D341Med (cell line): ENCODE results near the gene VSNL1.
"Not testable (repeated sequence)": the region's sequence is repeated elsewhere in the genome, so short reads cannot be mapped to it uniquely, and the experiment has no call there.

Source experiments
- DNase-seq: peaks from one replicate; pipeline ENCODE4 v3.0.0; 2012; ENCODE audit warnings: low spot score

Gene VSNL1

GRCh38 chr2:17542471-17542870, 2.0 kb downstream of the VSNL1 start:
- no peak for DNase-seq

GRCh38 chr2:17543131-17543660, 2.7 kb downstream of the VSNL1 start:
- DNase-seq, result no peak

- DNase-seq, result no peak
Observed at GRCh38 chr2:17543848-17544247, 3.4 kb downstream of the VSNL1 start.

- DNase-seq, result no peak
Observed at GRCh38 chr2:17544256-17544655, 3.8 kb downstream of the VSNL1 start.

- no peak for DNase-seq
Observed at GRCh38 chr2:17545680-17546613, 5.5 kb downstream of the VSNL1 start.

- no peak for DNase-seq
Observed at GRCh38 chr2:17547237-17547636, 6.7 kb downstream of the VSNL1 start.

- no peak for DNase-seq
Observed at GRCh38 chr2:17547737-17548136, 7.2 kb downstream of the VSNL1 start.

- DNase-seq, result no peak
Observed at GRCh38 chr2:17550907-17551306, 10.4 kb downstream of the VSNL1 start.

- no peak for DNase-seq
Observed at GRCh38 chr2:17555150-17555549, 14.7 kb downstream of the VSNL1 start.

- DNase-seq, result no peak
Observed at GRCh38 chr2:17557596-17557995, 17.1 kb downstream of the VSNL1 start.

- no peak for DNase-seq
Observed at GRCh38 chr2:17558053-17558452, 17.6 kb downstream of the VSNL1 start.

- DNase-seq, result no peak
Observed at GRCh38 chr2:17558878-17559277, 18.4 kb downstream of the VSNL1 start.

- not testable (repeated sequence) for DNase-seq
Observed at GRCh38 chr2:17565726-17566125, 25.2 kb downstream of the VSNL1 start.

GRCh38 chr2:17571681-17572080, 31.2 kb downstream of the VSNL1 start:
- DNase-seq, result no peak

- no peak for DNase-seq
Observed at GRCh38 chr2:17573085-17573803, 32.7 kb downstream of the VSNL1 start.

GRCh38 chr2:17573804-17574175, 33.3 kb downstream of the VSNL1 start:
- no peak for DNase-seq

GRCh38 chr2:17574406-17575073, 34.0 kb downstream of the VSNL1 start:
- no peak for DNase-seq

GRCh38 chr2:17576802-17577201, 36.3 kb downstream of the VSNL1 start:
- no peak for DNase-seq

- DNase-seq, result no peak
Observed at GRCh38 chr2:17578466-17578928, 38.0 kb downstream of the VSNL1 start.

- DNase-seq, result no peak
Observed at GRCh38 chr2:17579605-17580318, 39.3 kb downstream of the VSNL1 start.

- DNase-seq, result no peak
Observed at GRCh38 chr2:17580319-17580715, 39.8 kb downstream of the VSNL1 start.

GRCh38 chr2:17581831-17582230, 41.3 kb downstream of the VSNL1 start:
- DNase-seq, result no peak
